DMS 273 (cell line): ENCODE results near the gene TDRD3.

ENCODE experiments used
- DNase-seq: peaks from one replicate; lab custom pipeline; 2025; ENCODE audit not compliant: unreplicated experiment; lab: John Stamatoyannopoulos, UW

TDRD3 gene

GRCh38 chr13:60572003-60572798 is 175.2 kb downstream of the TDRD3 start:
- DNase-seq: no peak

- DNase-seq: no peak
Observed at GRCh38 chr13:60572855-60573254, 175.8 kb downstream of the TDRD3 start.

DNA sequence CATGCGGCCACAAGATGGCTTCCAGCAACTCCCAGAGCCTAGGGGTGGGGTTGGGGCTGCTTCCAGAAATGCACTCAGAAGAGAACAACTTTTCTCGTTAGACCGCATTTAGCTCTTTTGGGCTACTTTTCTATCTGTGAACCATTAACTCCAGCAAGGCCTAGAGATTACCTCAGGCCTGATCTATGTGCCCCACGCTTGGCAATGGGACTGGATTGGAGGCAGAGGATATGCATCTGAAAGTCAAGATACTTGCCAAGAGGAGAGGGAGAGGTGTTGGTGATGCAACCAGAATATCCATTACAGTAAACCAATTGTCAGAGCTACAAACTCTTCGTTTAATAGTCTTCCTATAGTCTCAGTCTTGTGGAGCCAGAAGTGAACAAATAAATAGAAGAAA is 177.7 kb downstream of the TDRD3 start:
- no peak for DNase-seq

GRCh38 chr13:60575142-60575541 is 178.1 kb downstream of the TDRD3 start:
- no peak for DNase-seq

DNA sequence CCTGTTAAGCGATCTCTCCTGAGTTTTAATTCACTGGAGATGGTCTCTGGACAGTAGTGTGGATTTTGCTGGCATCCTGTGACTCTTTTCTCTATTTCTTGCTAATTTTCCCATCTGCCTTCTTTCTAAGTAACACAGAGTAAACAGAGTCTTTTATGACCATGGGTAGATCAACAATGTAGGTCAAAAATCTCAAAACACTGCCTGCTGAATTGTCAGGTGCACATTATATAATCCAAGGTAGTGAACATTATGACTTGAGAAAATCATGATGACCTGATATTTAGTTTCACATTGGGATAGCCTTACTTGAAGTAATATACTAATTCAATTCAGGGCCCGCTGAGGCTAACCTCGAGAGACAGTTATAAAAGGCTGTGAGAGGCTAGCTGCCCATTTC is 180.7 kb downstream of the TDRD3 start:
- DNase-seq: no peak

GRCh38 chr13:60583196-60583888 is 186.3 kb downstream of the TDRD3 start:
- DNase-seq: no peak

GRCh38 chr13:60583911-60584753 is 187.1 kb downstream of the TDRD3 start:
- DNase-seq: peak; percentile 4

- DNase-seq: no peak
Observed at GRCh38 chr13:60584976-60585375, 188.0 kb downstream of the TDRD3 start.

GRCh38 chr13:60590800-60591747 is 194.1 kb downstream of the TDRD3 start:
- peak; percentile 20 for DNase-seq

DNA sequence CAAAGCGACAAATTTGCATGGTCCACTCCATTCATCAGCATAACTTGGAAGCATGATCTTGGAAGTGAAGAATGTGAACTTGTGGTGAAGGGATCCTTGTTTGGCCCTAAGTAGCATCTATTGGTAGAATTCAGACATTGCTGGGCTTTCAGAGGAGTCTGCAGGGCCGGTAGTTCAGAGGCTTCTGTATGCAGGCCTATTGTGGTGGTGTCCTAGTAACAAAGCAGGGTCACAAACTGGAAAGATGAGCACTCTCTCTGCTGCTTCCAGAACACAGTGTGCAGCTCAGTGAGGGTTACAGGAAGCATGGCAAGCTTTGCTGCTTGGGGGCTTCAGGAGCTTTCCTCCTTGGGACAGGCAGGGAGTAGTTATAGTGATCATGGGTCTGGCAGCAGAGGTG is 206.0 kb downstream of the TDRD3 start:
- DNase-seq: no peak

DNA sequence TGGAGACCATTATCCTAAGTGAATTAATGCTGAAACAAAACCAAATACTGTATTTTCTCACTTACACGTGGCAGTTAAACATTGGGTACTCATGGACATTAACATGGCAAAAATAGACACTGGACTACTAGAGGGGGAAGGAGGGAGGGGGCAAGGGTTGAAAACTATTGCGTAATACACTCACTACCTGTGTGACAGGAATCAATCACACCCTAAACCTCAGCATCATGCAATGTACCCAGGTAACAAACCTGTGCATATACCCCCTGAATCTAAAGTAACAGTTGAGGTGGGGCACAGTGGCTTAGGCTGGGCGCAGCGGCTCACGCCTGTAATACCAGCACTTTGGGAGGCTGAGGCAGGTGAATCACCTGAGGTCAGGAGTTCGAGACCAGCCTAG is 207.0 kb downstream of the TDRD3 start:
- DNase-seq: no peak

GRCh38 chr13:60608954-60609353 is 211.9 kb downstream of the TDRD3 start:
- no peak for DNase-seq

DNA sequence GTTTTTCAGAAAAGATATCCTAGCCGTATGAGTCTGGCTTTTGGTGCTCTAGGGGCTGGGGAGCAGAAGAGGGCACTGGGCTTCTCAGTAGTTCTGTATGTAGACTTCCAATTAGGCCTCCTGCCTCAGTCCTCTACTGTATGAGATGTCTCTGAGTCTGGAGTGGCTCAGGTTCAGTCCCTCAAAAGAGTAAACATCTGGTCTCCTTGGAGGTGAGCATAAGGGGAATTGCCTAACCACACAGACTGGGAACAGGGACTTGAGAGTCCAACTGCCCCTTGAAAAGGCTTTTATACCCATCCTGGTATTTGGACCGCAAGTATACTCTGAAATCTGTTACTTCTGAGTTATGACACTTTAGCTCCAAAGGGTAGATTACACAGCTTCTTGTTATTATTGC is 214.5 kb downstream of the TDRD3 start:
- no peak for DNase-seq

DNA sequence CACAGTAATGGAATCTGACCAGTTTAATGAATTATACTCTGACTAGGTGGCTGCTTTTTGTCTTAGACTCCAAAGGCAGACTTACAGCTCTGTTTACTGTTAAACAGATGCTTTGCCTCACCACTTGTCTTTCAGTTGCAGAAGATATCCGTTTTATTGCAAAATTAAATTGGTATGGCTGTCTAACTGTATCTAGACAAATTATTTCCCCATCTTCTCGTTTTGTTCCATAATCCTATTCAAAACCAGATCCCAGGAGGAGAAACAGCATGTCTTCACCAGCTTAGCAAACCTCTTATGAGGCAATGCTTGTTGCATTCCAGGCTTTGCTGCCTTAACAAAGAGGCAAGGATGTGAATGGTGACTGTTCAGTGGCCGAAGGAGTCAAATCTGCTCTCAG is 215.6 kb downstream of the TDRD3 start:
- DNase-seq: no peak

- DNase-seq: no peak
Observed at GRCh38 chr13:60613080-60613479, 216.1 kb downstream of the TDRD3 start.

DNA sequence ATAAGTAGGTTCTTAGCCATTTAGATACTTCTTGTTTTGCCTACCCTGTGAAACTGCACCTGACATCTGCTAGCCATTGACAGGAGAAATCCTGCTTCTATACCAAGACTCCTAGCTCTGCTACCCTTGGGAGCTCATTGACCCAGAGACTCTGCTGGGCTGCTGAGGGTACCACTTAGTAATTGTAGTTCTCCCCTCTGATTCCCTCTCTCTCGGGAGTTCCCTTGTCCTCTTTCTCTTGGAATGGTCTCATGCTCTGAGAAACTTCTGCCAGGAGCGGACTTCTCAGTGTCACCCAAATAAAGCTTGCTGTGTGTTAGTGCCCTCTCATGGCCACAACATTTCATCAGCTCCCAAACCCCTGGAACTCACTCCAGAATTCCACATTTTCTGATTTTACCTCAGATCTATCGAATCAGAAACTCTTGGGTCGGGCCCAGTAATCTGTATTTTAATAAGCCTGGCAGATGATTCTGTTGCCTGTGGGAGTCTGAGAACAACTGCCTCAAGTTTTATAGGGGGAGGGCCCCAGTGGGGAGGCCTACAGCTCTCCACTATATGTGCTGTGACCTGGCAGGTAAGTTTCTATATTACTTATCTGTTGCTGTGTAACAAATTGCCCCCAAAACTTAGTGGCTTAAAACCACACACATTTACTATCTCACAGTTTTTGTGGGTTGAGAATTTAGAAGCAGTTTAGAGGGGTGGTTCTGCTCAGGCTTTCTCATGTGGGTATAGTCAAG is 221.1 kb downstream of the TDRD3 start:
- DNase-seq: peak; percentile 8

- DNase-seq: no peak
Observed at GRCh38 chr13:60619461-60619860, 222.4 kb downstream of the TDRD3 start.

DNA sequence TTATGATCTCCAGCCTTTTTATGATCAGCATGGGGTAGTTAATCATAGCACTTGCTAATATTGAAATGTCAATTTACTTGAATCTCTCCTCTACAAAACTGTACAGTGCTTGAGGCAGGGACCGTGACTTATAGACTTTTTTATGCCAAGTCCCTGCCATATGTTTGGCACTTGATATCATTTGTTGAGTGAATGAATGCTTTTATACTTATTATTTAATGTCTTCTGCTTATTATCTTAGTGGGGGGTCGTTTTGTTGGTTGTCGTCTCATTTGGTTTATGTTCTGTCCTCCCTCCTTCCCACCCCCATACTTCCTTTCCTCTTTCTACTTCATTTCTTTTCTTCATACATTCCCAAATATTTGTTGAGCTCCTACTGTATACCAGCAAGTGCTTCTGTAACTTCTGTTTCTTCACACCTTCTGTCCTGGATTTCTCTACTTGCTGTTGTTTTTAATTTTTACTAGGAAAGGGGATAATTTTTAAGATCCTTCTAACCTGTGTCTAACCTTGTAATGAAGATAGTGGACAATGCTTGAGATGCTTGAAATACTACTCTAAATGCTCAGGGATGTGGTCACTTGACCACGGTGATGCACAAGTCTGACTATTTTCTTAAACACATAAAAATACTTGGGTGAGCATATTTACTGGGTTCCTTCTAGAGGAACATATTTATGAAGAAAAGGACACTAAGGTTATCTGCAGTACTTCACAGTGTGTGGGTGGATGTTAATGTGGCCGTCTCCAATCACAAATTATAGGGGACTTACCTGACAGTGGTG is 223.8 kb downstream of the TDRD3 start:
- DNase-seq: no peak

DNA sequence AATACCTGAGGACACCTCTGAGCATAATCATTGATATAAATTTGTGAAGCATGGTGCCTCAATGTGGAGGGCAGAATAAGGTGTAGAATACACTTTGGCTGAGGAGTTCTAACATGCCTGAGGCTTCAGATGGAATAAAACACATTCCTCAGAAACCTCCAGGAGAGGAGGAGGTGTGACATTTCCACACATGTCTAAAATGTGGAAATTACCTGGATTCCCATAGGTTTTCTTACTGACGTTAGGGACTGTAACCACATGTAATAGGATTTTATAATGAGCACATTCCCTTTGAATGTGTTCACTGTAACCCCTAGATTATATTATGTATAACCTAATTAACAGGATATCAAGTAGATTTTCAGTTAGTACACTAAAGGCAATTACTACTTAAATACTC is 226.1 kb downstream of the TDRD3 start:
- DNase-seq: no peak
